ENCODE data around the gene ABRACL.

DNA sequence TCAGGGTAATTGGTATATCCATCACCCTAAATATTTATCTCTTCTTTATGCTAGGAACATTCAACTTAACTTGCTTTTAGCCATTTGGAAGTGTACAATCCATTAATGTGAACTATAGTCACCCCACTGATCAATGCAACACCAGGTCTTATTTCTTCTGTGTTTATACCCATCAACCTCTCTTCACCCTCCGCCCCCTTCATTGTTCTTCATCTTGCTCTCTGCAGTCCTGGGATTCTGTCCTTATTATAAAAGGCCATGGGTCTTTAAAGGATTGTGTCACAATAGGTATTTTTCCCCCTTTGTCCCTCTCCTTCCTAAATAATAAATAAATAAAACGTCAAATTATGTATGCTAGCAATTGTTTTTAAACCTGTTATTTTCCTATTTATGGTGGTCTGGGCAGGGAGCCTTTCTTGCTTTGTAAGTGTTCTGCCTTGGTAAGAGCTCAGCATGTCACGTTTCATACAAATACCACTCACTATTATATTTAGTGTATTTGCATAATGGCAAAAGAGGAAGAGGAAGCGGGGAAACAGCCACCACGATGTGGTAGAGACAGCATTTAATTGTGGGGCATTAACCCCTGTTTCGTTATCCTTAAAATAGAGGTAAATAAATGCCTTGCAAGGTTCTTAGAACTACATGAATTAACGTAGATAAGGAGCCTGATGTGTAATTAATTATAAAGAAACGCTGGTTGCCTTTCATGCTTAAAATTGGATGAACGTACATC is 1.9 kb downstream of the ABRACL start:
- TF ChIP-seq, protein P1, sequence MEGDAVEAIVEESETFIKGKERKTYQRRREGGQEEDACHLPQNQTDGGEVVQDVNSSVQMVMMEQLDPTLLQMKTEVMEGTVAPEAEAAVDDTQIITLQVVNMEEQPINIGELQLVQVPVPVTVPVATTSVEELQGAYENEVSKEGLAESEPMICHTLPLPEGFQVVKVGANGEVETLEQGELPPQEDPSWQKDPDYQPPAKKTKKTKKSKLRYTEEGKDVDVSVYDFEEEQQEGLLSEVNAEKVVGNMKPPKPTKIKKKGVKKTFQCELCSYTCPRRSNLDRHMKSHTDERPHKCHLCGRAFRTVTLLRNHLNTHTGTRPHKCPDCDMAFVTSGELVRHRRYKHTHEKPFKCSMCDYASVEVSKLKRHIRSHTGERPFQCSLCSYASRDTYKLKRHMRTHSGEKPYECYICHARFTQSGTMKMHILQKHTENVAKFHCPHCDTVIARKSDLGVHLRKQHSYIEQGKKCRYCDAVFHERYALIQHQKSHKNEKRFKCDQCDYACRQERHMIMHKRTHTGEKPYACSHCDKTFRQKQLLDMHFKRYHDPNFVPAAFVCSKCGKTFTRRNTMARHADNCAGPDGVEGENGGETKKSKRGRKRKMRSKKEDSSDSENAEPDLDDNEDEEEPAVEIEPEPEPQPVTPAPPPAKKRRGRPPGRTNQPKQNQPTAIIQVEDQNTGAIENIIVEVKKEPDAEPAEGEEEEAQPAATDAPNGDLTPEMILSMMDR (conservative IDR thresholded peaks at IDR 0.05; ENCODE audit: low read depth in 2 of 2), result no peak
- TF ChIP-seq EZH2 (IDR thresholded peaks at IDR 0.05; ENCODE audit: low read depth, unreplicated experiment) (no peak), POLR2AphosphoS5 (IDR thresholded peaks at IDR 0.05; ENCODE audit: low read depth) (no peak), JUNB (IDR thresholded peaks at IDR 0.05; ENCODE audit: unreplicated experiment) (no peak), STAT1 (IDR thresholded peaks at IDR 0.05; ENCODE audit: unreplicated experiment) (no peak)
- TF ChIP-seq, protein P2, sequence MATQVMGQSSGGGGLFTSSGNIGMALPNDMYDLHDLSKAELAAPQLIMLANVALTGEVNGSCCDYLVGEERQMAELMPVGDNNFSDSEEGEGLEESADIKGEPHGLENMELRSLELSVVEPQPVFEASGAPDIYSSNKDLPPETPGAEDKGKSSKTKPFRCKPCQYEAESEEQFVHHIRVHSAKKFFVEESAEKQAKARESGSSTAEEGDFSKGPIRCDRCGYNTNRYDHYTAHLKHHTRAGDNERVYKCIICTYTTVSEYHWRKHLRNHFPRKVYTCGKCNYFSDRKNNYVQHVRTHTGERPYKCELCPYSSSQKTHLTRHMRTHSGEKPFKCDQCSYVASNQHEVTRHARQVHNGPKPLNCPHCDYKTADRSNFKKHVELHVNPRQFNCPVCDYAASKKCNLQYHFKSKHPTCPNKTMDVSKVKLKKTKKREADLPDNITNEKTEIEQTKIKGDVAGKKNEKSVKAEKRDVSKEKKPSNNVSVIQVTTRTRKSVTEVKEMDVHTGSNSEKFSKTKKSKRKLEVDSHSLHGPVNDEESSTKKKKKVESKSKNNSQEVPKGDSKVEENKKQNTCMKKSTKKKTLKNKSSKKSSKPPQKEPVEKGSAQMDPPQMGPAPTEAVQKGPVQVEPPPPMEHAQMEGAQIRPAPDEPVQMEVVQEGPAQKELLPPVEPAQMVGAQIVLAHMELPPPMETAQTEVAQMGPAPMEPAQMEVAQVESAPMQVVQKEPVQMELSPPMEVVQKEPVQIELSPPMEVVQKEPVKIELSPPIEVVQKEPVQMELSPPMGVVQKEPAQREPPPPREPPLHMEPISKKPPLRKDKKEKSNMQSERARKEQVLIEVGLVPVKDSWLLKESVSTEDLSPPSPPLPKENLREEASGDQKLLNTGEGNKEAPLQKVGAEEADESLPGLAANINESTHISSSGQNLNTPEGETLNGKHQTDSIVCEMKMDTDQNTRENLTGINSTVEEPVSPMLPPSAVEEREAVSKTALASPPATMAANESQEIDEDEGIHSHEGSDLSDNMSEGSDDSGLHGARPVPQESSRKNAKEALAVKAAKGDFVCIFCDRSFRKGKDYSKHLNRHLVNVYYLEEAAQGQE (IDR thresholded peaks at IDR 0.05; ENCODE audit: unreplicated experiment), result no peak

Data from GM23338 (cell line).